HepG2 (cell line): ENCODE measurements around the gene CCDC88B. TPM values are rescaled to one million over a fixed set of nuclear protein-coding genes. Genes with fewer than 3 reads are reported as not detected.

Experiments used
- ATAC-seq: fragments of 200-7000 bp; cut with Tn5 transposase; 3 replicates; pipeline ENCODE4 v1.9.1; 2020; ENCODE audit warnings: mild to moderate bottlenecking, moderate library complexity
- BruUV-seq: library from RNA; stranded (reverse); fragments of 400-500 nt; replicated peaks from 2 replicates; lab custom pipeline; 2021; lab: Mats Ljungman, UMichigan
- CTCF ChIA-PET: fragments of 300-600 bp; formaldehyde crosslinking; extraction: SDS; loops from one replicate; lab custom pipeline; 2021; ENCODE audit warnings: low total read pairs, inconsistent platforms, low intra/inter-chr PET ratio; lab: Yijun Ruan, JAX
- POLR2A ChIA-PET: fragments of 350-600 bp; sonication (Branson Sonifier 250); formaldehyde crosslinking; loops from one replicate; lab custom pipeline; 2020; ENCODE audit warnings: antibody characterized with exemption, inconsistent platforms; lab: Yijun Ruan, JAX
- DNase-seq: peaks from one replicate; pipeline ENCODE4 v3.0.0-alpha.2; 2015; ENCODE audit warnings: low spot score
- FAIRE-seq: peaks from 3 replicates; lab custom pipeline; 2011; peaks lifted over from hg19 to GRCh38; lab: Jason Lieb, UNC
- H2AFZ ChIP-seq: one replicate; pipeline ENCODE4 v1.6.1; 2011; ENCODE audit warnings: low read length, inconsistent platforms
- H3K27ac ChIP-seq: fragments of 300-600 bp; 3 replicates; pipeline ENCODE4 v1.8.0; 2011; ENCODE audit warnings: mixed run types, mild to moderate bottlenecking, mixed read lengths, low read length, inconsistent platforms; ENCODE audit not compliant: insufficient read depth; ENCODE audit errors: extremely low read length
- H3K27me3 ChIP-seq, 2 experiments: fragments of 200-600 bp in 1 of 2; 2 replicates in 1 of 2; 3 replicates in 1 of 2; pipeline versions ENCODE4 v1.6.0 to v1.8.0; 2011; ENCODE audit warnings: low read length in 2 of 2, mild to moderate bottlenecking in 2 of 2, moderate library complexity in 2 of 2, inconsistent platforms in 1 of 2; ENCODE audit not compliant: insufficient read depth in 2 of 2, control insufficient read depth in 1 of 2
- H3K36me3 ChIP-seq, 2 experiments: fragments of 200-600 bp in 1 of 2; replicated peaks in 1 of 2; 2 replicates in 1 of 2; 3 replicates in 1 of 2; pipeline versions ENCODE4 v1.5.1 to v1.8.0; 2011; ENCODE audit warnings: low read length in 2 of 2, inconsistent platforms in 1 of 2; ENCODE audit not compliant: insufficient read depth in 2 of 2, control insufficient read depth in 1 of 2
- H3K4me1 ChIP-seq: 2 replicates; pipeline ENCODE4 v1.5.1; 2012; ENCODE audit warnings: low read length, inconsistent platforms; ENCODE audit not compliant: insufficient read depth
- H3K4me2 ChIP-seq: 2 replicates; pipeline ENCODE4 v1.6.0; 2011; ENCODE audit warnings: low read depth, low read length, inconsistent platforms
- H3K4me3 ChIP-seq, 3 experiments: fragments of 200-600 bp in 1 of 3; sonication (generic), shearing (Covaris generic) in 1 of 3; replicated peaks in 1 of 3; 2 replicates each; pipeline ENCODE4 v1.5.1; 2011 to 2016; ENCODE audit warnings: low read length in 3 of 3, inconsistent platforms in 2 of 3, low read depth in 2 of 3, mild to moderate bottlenecking in 2 of 3, control low read depth in 1 of 3, mixed read lengths in 1 of 3; ENCODE audit not compliant: insufficient read depth in 1 of 3
- H3K79me2 ChIP-seq: one replicate; pipeline ENCODE4 v1.6.1; 2011; ENCODE audit warnings: low read length, inconsistent platforms; ENCODE audit not compliant: insufficient read depth
- H3K9ac ChIP-seq: 2 replicates; pipeline ENCODE4 v1.6.0; 2011; ENCODE audit warnings: mild to moderate bottlenecking, low read depth, low read length, inconsistent platforms; ENCODE audit not compliant: insufficient read depth
- H3K9me3 ChIP-seq: 2 replicates; pipeline ENCODE4 v1.5.1; 2012; ENCODE audit warnings: mild to moderate bottlenecking, low read length
- H4K20me1 ChIP-seq: 2 replicates; pipeline ENCODE4 v1.6.0; 2011; ENCODE audit warnings: inconsistent platforms, mild to moderate bottlenecking, low read length, moderate library complexity; ENCODE audit not compliant: insufficient read depth
- ATRX ChIP-seq: sonication (generic); formaldehyde crosslinking; IDR thresholded peaks from 2 replicates; pipeline ENCODE4 v1.4.0; 2020; ENCODE audit warnings: missing genetic modification reagents, borderline replicate concordance
- CREBL2 ChIP-seq: sonication (generic); formaldehyde crosslinking; IDR thresholded peaks from 2 replicates; pipeline ENCODE4 v1.8.1; 2023; ENCODE audit warnings: missing genetic modification reagents, mild to moderate bottlenecking, borderline replicate concordance
- HBP1 ChIP-seq: IDR thresholded peaks from 2 replicates; pipeline ENCODE4 v1.6.1; 2016; ENCODE audit warnings: low read depth, control low read depth
- HINFP ChIP-seq: sonication (generic); formaldehyde crosslinking; IDR thresholded peaks from 2 replicates; pipeline ENCODE4 v1.4.0; 2020; ENCODE audit warnings: low read depth, mild to moderate bottlenecking, missing genetic modification reagents
- HMGA1 ChIP-seq: sonication (generic); formaldehyde crosslinking; conservative IDR thresholded peaks from 2 replicates; pipeline ENCODE4 v1.4.0; 2020; ENCODE audit warnings: missing genetic modification reagents
- ISX ChIP-seq: sonication (generic); formaldehyde crosslinking; conservative IDR thresholded peaks from 2 replicates; pipeline ENCODE4 v1.5.0; 2020; ENCODE audit warnings: missing genetic modification reagents
- NONO ChIP-seq, 2 experiments: fragments of 450-650 bp in 1 of 2; sonication (generic) in 1 of 2; formaldehyde crosslinking in 1 of 2; IDR thresholded peaks in 1 of 2; conservative IDR thresholded peaks in 1 of 2; 2 replicates each; pipeline versions ENCODE4 v1.6.1 to v1.8.0; 2017 to 2022; ENCODE audit warnings: mild to moderate bottlenecking in 1 of 2, missing genetic modification reagents in 1 of 2, moderate library complexity in 1 of 2
- RAD51 ChIP-seq: fragments of 450-650 bp; IDR thresholded peaks from 2 replicates; pipeline ENCODE4 v1.6.1; 2016; ENCODE audit warnings: borderline replicate concordance
- RBFOX2 ChIP-seq: fragments of 200-400 bp; formaldehyde crosslinking; IDR thresholded peaks from 2 replicates; pipeline ENCODE4 v1.6.1; 2017; ENCODE audit warnings: low read depth, mild to moderate bottlenecking, low read length
- SRSF1 ChIP-seq: fragments of 200-400 bp; formaldehyde crosslinking; optimal IDR thresholded peaks from 2 replicates; pipeline ENCODE3; 2017; ENCODE audit warnings: mild to moderate bottlenecking, low read depth, low read length, moderate library complexity
- TERF1 ChIP-seq: sonication (generic); formaldehyde crosslinking; IDR thresholded peaks from 2 replicates; pipeline ENCODE4 v1.8.0; 2022; ENCODE audit warnings: mild to moderate bottlenecking, missing genetic modification reagents, moderate library complexity
- U2AF2 ChIP-seq: fragments of 200-400 bp; formaldehyde crosslinking; IDR thresholded peaks from 2 replicates; pipeline ENCODE4 v1.6.1; 2017; ENCODE audit warnings: low read depth, mild to moderate bottlenecking, low read length
- ZBTB10 ChIP-seq: sonication (generic); formaldehyde crosslinking; IDR thresholded peaks from 2 replicates; pipeline ENCODE4 v1.4.0; 2020; ENCODE audit warnings: missing genetic modification reagents, borderline replicate concordance
- ZNF225 ChIP-seq: sonication (generic); formaldehyde crosslinking; IDR thresholded peaks from 2 replicates; pipeline ENCODE4 v1.4.0; 2020; ENCODE audit warnings: mild to moderate bottlenecking, missing genetic modification reagents
- ZNF331 ChIP-seq: sonication (generic); formaldehyde crosslinking; IDR thresholded peaks from 2 replicates; pipeline ENCODE4 v1.4.0; 2020; ENCODE audit warnings: missing genetic modification reagents
- ZNF33B ChIP-seq: sonication (generic); formaldehyde crosslinking; IDR thresholded peaks from 2 replicates; pipeline ENCODE4 v1.5.1; 2020; ENCODE audit warnings: mild to moderate bottlenecking, missing genetic modification reagents
- ZNF530 ChIP-seq: sonication (generic); formaldehyde crosslinking; IDR thresholded peaks from 2 replicates; pipeline ENCODE4 v1.5.0; 2020; ENCODE audit warnings: low read depth, mild to moderate bottlenecking, missing genetic modification reagents
- ZNF737 ChIP-seq: sonication (generic); formaldehyde crosslinking; IDR thresholded peaks from 2 replicates; pipeline ENCODE4 v1.5.0; 2020; ENCODE audit warnings: missing genetic modification reagents, mild to moderate bottlenecking, borderline replicate concordance
- WGBS: methylation state at CpG from one replicate; pipeline ENCODE4 v1.1.6; 2017; ENCODE audit warnings: low lambda C conversion rate; 5-methylcytosine and 5-hydroxymethylcytosine counted together
- in situ Hi-C: cut with HindIII; loops from 2 replicates; pipeline ENCODE4 v1.10.0; 2017; ENCODE audit warnings: low pct_unique_long_range_greater_than_20kb; ENCODE audit not compliant: extremely low pct_ligation_motif_present
- intact Hi-C: fragments of 100-400 bp; cut with micrococcal nuclease; formaldehyde crosslinking; loops from one replicate; pipeline ENCODE4 v1.10.0; 2022; ENCODE audit not compliant: unreplicated experiment
- polyA plus RNA-seq, 8 experiments: library from polyadenylated mRNA; depleted of rRNA in 3 of 8; stranded (reverse) in 7 of 8; unstranded in 1 of 8; fragments of >200 nt; fragmentation: Illumina TruSeq in 4 of 8; extraction: Trizol in 4 of 8; gene quantifications; 2 replicates each; pipeline versions ENCODE4 v1.2.1 to v1.2.3, GENCODE V29; 2011 to 2016; ENCODE audit warnings: low read depth in 4 of 8, missing spikeins in 1 of 8, mixed read lengths in 1 of 8; ENCODE audit not compliant: insufficient read depth in 1 of 8
- total RNA-seq, 5 experiments: library from RNA; depleted of rRNA; stranded (reverse); fragments of >200 nt; fragmentation: Illumina TruSeq; extraction: Trizol; gene quantifications; 2 replicates each; pipeline ENCODE4 v1.2.3, GENCODE V29; 2016; ENCODE audit warnings: low read depth in 1 of 5

CCDC88B gene
- total and polyA plus RNA-seq, 2 of the 13 experiments (the other 11 are each of a cell fraction or from before 2014, with no cell fraction given): 3.6 to 4.8 TPM

- Histone ChIP-seq H2AFZ (no peak overlapping the region), H3K36me3 (no peaks in the 10 kb centered on the region), H3K79me2 (no peaks in the 10 kb centered on the region), H3K4me2 (no peak overlapping the region), H3K27me3 (peaks cover 1 to 7% of the 10 kb centered on the region in 2 experiments; a peak in 3 of 5 replicates), H3K9ac (no peak overlapping the region), H4K20me1 (no peaks in the 10 kb centered on the region), H3K4me3 (no peak overlapping the region), H3K9me3 (no peaks in the 10 kb centered on the region), H3K4me1 (peaks cover 22% of the 10 kb centered on the region), H3K27ac (no peak overlapping the region)
- ATAC-seq (no peak), FAIRE-seq (no peak), DNase-seq (no peak)
- in situ Hi-C loops: no loop called here
- WGBS: 64% methylated on average over 3 of the region's 3 CpGs
- ChIA-PET POLR2A (interaction anchor here (3.2 kb wide), 1 partner anchor 10 kb away, joined by 12 read pairs; the partner anchor contains the start of genes PRDX5 and TRMT112), CTCF (no interaction called here)
- intact Hi-C loops: no loop called here
- no TSS peak for BruUV-seq
- no peak for TF ChIP-seq ZBTB10
- TF ChIP-seq HINFP (CRISPR knock-in tag): no peak
- no peak for TF ChIP-seq RBFOX2
- no peak for TF ChIP-seq U2AF2
- no peak for TF ChIP-seq RAD51
- TF ChIP-seq ZNF530 (CRISPR knock-in tag): no peak
- no peak for TF ChIP-seq ZNF737 (CRISPR knock-in tag)
- TF ChIP-seq ATRX (CRISPR knock-in tag): no peak
- TF ChIP-seq SRSF1: no peak
- no peak for TF ChIP-seq HBP1 (CRISPR knock-in tag)
- TF ChIP-seq ISX (CRISPR knock-in tag): no peak
- TF ChIP-seq ZNF225: no peak
- TF ChIP-seq HMGA1 (CRISPR knock-in tag): no peak
- TF ChIP-seq TERF1 (CRISPR knock-in tag): no peak
- TF ChIP-seq NONO (IDR thresholded peaks at IDR 0.05): no peak
- TF ChIP-seq NONO (CRISPR knock-in tag; conservative IDR thresholded peaks at IDR 0.05): no peak
- TF ChIP-seq CREBL2: no peak
- TF ChIP-seq ZNF331: no peak
- TF ChIP-seq ZNF33B (CRISPR knock-in tag): no peak
Observed at GRCh38 chr11:64327993-64328392, 12.0 kb upstream of the CCDC88B start.
